AG04450 (cell line): ENCODE results near the gene FLNC. TPM values are rescaled to one million over a fixed set of nuclear protein-coding genes. Genes with fewer than 3 reads are reported as not detected.

Experiments
- CTCF ChIA-PET: fragments of 300-600, 350-600 bp; formaldehyde crosslinking; extraction: SDS; loops from one replicate; lab custom pipeline; 2022; ENCODE audit warnings: antibody characterized with exemption, inconsistent platforms; lab: Charles Lee
- POLR2A ChIA-PET: fragments of 350-600 bp; formaldehyde crosslinking; extraction: SDS; loops from one replicate; lab custom pipeline; 2021; ENCODE audit warnings: antibody characterized with exemption, inconsistent platforms; lab: Yijun Ruan, JAX
- DNase-seq: peaks from one replicate; pipeline ENCODE4 v3.0.0-alpha.2; 2011; ENCODE audit warnings: low read depth, low spot score
- H3K27ac ChIP-seq: one replicate; pipeline ENCODE4 v1.5.1; 2012; ENCODE audit warnings: low read depth, low read length, control low read depth
- H3K27me3 ChIP-seq: one replicate; pipeline ENCODE4 v1.6.0; 2012; ENCODE audit warnings: low read length; ENCODE audit not compliant: control insufficient read depth, insufficient read depth
- H3K4me3 ChIP-seq: 2 replicates; pipeline ENCODE4 v1.5.1; 2011; ENCODE audit warnings: mild to moderate bottlenecking, low read depth, low read length, control low read depth
- H3K9me3 ChIP-seq: 2 replicates; pipeline ENCODE4 v1.5.1; 2012; ENCODE audit warnings: low read length; ENCODE audit not compliant: control insufficient read depth, insufficient read depth
- polyA plus RNA-seq: library from polyadenylated mRNA; depleted of rRNA; stranded (reverse); fragments of >200 nt; gene quantifications from 2 replicates; pipeline ENCODE4 v1.2.3, GENCODE V29; 2011
- TF ChIP-seq, protein P1 (sequence below): IDR thresholded peaks from 2 replicates; pipeline ENCODE4 v1.5.1; 2011; ENCODE audit warnings: low read depth, low read length, control low read depth, inconsistent platforms

Gene FLNC
- polyA plus RNA-seq, 1 experiment, result 25.8 TPM

DNA sequence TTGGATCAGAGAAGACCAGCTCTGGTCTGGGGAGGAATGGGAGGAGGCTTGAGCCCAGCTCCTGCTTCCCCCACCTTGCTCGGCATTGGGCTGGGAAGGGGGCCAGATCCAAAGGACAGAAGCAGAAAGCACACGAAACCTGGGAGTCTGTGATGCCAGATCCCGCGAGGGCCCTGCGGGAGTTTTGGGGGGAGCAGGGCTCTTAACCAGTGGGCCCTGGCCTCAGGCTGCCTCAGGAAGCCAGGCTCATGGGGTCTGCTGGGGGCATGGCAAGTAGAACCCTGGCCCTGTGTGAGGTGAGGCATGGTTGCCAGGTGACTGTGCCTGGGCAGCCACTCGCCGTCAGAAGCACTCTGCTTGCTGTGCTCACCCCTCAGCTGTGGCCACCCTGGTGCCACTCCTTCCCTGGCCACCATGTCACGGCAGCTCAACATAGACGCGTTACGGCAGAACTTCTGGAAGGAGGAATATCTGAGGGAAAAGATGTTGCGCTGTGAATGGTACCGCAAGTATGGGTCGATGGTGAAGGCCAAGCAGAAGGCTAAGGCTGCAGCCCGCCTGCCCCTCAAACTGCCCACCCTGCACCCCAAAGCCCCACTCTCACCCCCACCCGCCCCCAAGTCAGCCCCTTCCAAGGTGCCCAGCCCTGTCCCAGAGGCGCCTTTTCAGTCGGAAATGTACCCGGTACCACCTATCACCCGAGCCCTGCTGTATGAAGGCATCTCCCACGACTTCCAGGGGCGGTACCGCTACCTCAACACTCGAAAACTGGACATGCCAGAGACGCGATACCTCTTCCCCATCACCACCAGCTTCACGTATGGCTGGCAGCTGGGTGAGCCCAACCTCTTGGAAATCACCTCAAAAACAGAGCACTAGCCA lies 36.0 kb downstream of the FLNC start:
- POLR2A ChIA-PET, result no interaction called here
- CTCF ChIA-PET, result no interaction called here
- Histone ChIP-seq H3K4me3 (no peak overlapping the region), H3K27me3 (peaks cover 12% of the 10 kb centered on the region), H3K27ac (no peak overlapping the region), H3K9me3 (no peaks in the 10 kb centered on the region)
- TF ChIP-seq, protein P1, sequence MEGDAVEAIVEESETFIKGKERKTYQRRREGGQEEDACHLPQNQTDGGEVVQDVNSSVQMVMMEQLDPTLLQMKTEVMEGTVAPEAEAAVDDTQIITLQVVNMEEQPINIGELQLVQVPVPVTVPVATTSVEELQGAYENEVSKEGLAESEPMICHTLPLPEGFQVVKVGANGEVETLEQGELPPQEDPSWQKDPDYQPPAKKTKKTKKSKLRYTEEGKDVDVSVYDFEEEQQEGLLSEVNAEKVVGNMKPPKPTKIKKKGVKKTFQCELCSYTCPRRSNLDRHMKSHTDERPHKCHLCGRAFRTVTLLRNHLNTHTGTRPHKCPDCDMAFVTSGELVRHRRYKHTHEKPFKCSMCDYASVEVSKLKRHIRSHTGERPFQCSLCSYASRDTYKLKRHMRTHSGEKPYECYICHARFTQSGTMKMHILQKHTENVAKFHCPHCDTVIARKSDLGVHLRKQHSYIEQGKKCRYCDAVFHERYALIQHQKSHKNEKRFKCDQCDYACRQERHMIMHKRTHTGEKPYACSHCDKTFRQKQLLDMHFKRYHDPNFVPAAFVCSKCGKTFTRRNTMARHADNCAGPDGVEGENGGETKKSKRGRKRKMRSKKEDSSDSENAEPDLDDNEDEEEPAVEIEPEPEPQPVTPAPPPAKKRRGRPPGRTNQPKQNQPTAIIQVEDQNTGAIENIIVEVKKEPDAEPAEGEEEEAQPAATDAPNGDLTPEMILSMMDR, result no peak
- no peak for DNase-seq

DNA sequence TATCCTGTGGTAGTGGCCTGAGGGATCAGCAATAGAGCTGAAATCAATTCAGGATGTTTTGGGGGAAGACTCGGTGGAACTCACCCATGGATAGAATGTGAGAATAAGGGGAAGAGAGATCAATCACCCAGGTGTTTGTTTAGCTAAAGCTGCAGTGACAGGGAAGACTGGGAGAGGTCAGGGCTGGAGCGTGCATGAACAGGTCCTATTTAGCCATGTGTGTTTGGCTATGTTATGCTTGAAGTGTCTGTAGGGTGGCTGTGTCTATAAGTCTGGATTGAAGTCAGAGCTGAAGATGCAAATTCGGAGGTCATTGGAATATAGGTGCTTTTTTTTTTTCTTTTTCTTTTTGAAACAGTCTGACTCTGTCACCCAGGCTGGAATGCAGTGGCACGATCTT lies 37.0 kb downstream of the FLNC start:
- H3K9me3 ChIP-seq, result no peaks in the 10 kb centered on the region
- H3K27ac ChIP-seq, result no peak overlapping the region
- ChIA-PET POLR2A (interaction anchor here (0.7 kb wide), 1 partner anchor 28 kb away, joined by 3 read pairs; no protein-coding TSS in a partner anchor), CTCF (interaction anchor here (0.5 kb wide), 1 partner anchor 201 kb away, joined by 4 read pairs; no protein-coding TSS in a partner anchor)
- TF ChIP-seq, protein P1, result no peak
- no peak for DNase-seq
- peaks cover 17% of the 10 kb centered on the region for H3K27me3 ChIP-seq
- no peak overlapping the region for H3K4me3 ChIP-seq

DNA sequence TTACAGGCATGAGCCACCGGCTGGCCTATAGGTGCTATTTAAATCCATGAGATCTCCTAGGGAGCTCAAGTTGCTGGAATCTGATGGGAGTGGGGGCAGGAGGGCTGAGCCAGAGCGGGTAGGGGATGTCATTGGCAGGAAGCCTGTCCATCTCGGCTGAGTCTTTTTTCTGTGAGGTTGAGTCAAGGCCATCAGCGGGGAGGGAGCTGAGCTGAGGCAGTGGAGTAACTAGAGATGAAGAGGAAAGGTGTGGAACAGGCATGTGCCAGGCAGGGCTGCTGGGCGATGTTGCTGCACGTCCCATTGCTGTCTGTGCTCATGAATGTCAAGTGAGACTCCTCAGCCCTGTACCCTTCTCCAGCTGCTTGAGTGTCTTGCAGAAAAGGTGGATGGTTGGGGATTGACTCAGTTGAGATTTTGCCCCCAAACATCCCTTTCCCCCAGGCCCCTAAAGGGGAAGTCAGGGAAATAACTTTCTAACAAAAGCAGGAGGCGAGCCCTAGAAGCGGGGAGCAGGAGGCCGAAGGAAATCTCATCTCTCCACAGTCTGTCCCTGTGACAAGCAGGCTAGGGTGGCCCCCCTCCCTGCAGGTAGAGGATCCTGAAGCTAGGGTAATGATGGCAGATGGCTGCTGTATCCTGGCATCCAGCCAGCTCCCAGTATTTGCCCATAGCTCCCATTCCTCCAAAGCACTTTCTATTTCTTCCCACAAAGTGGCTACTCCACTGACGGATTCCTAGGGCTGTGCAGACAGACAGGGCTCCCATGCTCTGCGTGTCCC lies 37.8 kb downstream of the FLNC start:
- H3K27ac ChIP-seq, result no peak overlapping the region
- CTCF ChIA-PET, result interaction anchor here (0.5 kb wide), 1 partner anchor 202 kb away, joined by 4 read pairs; no protein-coding TSS in a partner anchor
- H3K4me3 ChIP-seq, result no peak overlapping the region
- peaks cover 19% of the 10 kb centered on the region for H3K27me3 ChIP-seq
- no peaks in the 10 kb centered on the region for H3K9me3 ChIP-seq
- no peak for DNase-seq
- TF ChIP-seq, protein P1, result no peak
- POLR2A ChIA-PET, result interaction anchor here (0.7 kb wide), 1 partner anchor 27 kb away, joined by 3 read pairs; no protein-coding TSS in a partner anchor

DNA sequence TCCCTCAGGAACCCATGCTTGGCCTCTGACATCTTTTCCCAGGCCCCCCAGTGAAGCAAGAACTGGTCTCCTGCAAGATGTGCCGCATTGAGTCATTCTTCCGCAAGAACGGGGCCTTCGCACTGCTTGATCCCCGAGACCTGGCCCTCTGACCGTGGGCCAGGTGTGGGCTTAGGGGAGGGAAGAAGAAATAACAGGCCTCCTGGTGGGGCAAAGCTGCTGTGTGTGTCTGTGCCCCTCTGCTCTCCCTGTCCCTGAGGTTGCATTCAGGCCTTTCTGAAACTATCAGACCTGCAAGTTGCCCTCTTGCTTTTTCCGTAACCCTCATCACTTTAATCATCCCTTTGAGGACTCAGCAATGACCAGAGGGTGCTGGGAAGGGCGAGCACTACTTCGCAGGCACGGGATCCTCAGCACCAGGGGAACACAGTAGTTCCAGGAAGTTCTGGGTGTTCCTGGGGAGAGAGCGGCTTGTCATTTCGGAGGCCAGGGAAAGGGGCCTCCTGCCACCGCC lies 38.5 kb downstream of the FLNC start:
- ChIA-PET POLR2A (no interaction called here), CTCF (no interaction called here)
- peaks cover 19% of the 10 kb centered on the region for H3K27me3 ChIP-seq
- DNase-seq, result no peak
- no peaks in the 10 kb centered on the region for H3K9me3 ChIP-seq
- no peak overlapping the region for H3K27ac ChIP-seq
- no peak overlapping the region; the same call in 1 of the 2 replicates for H3K4me3 ChIP-seq
- TF ChIP-seq, protein P1, result no peak
